Gastrocnemius medialis (tissue), 4 donors: ENCODE measurements around the gene TAS2R43. TPM values are rescaled to one million over a fixed set of nuclear protein-coding genes. Genes with fewer than 3 reads are reported as not detected.
"Not testable (repeated sequence)": the region's sequence is repeated elsewhere in the genome, so short reads cannot be mapped to it uniquely, and the experiment has no call there.

Source experiments
- ATAC-seq, 2 donors: fragments of 150-250 bp; one replicate each; pipeline ENCODE4 v1.9.1; 2016
- DNase-seq, 2 donors: peaks; one replicate each; pipeline ENCODE4 v3.0.0-alpha.2; 2019
- H3K27ac ChIP-seq, 4 donors: fragments of 200-600 bp; sonication (generic); 1 replicate in 1 of 4; 2 replicates in 3 of 4; pipeline ENCODE4 v1.5.1; 2016 to 2018; ENCODE audit warnings: mild to moderate bottlenecking in 2 of 4, moderate library complexity in 1 of 4
- H3K27me3 ChIP-seq, 3 donors: fragments of 200-600 bp; sonication (generic) in 2 of 3; 1 replicate in 1 of 3; 2 replicates in 2 of 3; pipeline versions ENCODE4 v1.5.1 to v1.6.0; 2016 to 2019; ENCODE audit warnings: mild to moderate bottlenecking in 1 of 3, moderate library complexity in 1 of 3
- H3K36me3 ChIP-seq, 2 donors: fragments of 200-600 bp; sonication (generic) in 1 of 2; one replicate each; pipeline ENCODE4 v1.5.1; 2017 to 2018
- H3K4me1 ChIP-seq, 2 donors: fragments of 200-600 bp; sonication (generic) in 1 of 2; one replicate each; pipeline ENCODE4 v1.5.1; 2016 to 2017; ENCODE audit warnings: mild to moderate bottlenecking in 2 of 2
- H3K4me3 ChIP-seq, 4 donors: fragments of 200-600 bp; sonication (generic) in 3 of 4; 1 replicate in 1 of 4; 2 replicates in 3 of 4; pipeline ENCODE4 v1.5.1; 2016 to 2019; ENCODE audit warnings: mild to moderate bottlenecking in 2 of 4
- H3K9me3 ChIP-seq, 3 donors: fragments of 200-600 bp; sonication (generic) in 2 of 3; 1 replicate in 1 of 3; 2 replicates in 2 of 3; pipeline ENCODE4 v1.5.1; 2016 to 2019
- POLR2A ChIP-seq, 2 donors: fragments of 450-650 bp; IDR thresholded peaks; one replicate each; pipeline ENCODE4 v1.6.1; 2017; ENCODE audit warnings: antibody characterized with exemption in 2 of 2, mild to moderate bottlenecking in 2 of 2, moderate library complexity in 2 of 2
- in situ Hi-C, 4 donors: fragments of 200-750 bp; cut with MboI; loops; one replicate each; pipeline versions ENCODE4 v1.15.0 to v1.8.0; 2017; ENCODE audit warnings: low sequenced_read_pairs in 4 of 4
- intact Hi-C: fragments of 100-400 bp; cut with DNase I; formaldehyde crosslinking; loops from one replicate; pipeline ENCODE4 v1.15.1; 2023; ENCODE audit warnings: low total_unique reads
- total RNA-seq, 4 donors: library from RNA; depleted of rRNA; stranded (reverse); fragments of >200 nt; gene quantifications; one replicate each; pipeline versions ENCODE4 v1.1.0 to v1.2.3, GENCODE V29; 2016
- TF ChIP-seq, protein P1 (sequence below), 5 experiments: fragments of 450-650 bp in 3 of 5; fragments of 200-600 bp in 2 of 5; sonication (generic) in 2 of 5; IDR thresholded peaks in 4 of 5; conservative IDR thresholded peaks in 1 of 5; 1 replicate in 4 of 5; 2 replicates in 1 of 5; pipeline ENCODE4 v1.5.1; 2016 to 2019; ENCODE audit warnings: antibody characterized with exemption in 5 of 5, mild to moderate bottlenecking in 3 of 5, moderate library complexity in 3 of 5

The TAS2R43 gene
- total RNA-seq, 4 donors from 2014 or later: 2.8 TPM; not detected in 3

DNA sequence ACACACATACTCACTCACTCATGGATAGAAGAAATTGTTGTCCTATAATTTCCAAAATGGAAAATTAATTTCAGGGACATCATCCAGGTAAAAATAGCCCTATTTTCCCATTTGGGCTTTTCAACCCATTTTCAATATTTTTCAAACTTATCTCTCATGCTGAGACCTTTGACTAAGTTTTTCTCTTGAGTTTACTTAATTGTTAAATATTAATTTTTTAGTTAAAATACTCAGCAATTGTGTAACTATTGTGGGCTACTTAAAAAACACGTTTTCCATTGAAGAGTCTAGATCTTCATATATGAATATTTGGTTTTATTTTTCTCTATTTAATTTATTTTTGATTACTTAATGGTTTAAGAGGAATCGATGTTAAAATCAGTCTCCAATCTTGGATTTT lies 14.2 kb upstream of the TAS2R43 start:
- DNase-seq (no peak), ATAC-seq (no peak)
- no peaks in the 10 kb centered on the region for H3K27me3 ChIP-seq
- no peaks in the 10 kb centered on the region for H3K4me1 ChIP-seq
- H3K27ac ChIP-seq: no peak overlapping the region
- in situ Hi-C loops (no loop called here), intact Hi-C loops (no loop called here)
- TF ChIP-seq POLR2A (IDR thresholded peaks at IDR 0.05): no peak
- TF ChIP-seq, protein P1, sequence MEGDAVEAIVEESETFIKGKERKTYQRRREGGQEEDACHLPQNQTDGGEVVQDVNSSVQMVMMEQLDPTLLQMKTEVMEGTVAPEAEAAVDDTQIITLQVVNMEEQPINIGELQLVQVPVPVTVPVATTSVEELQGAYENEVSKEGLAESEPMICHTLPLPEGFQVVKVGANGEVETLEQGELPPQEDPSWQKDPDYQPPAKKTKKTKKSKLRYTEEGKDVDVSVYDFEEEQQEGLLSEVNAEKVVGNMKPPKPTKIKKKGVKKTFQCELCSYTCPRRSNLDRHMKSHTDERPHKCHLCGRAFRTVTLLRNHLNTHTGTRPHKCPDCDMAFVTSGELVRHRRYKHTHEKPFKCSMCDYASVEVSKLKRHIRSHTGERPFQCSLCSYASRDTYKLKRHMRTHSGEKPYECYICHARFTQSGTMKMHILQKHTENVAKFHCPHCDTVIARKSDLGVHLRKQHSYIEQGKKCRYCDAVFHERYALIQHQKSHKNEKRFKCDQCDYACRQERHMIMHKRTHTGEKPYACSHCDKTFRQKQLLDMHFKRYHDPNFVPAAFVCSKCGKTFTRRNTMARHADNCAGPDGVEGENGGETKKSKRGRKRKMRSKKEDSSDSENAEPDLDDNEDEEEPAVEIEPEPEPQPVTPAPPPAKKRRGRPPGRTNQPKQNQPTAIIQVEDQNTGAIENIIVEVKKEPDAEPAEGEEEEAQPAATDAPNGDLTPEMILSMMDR (IDR thresholded peaks at IDR 0.05 in 4 of 5, conservative IDR thresholded peaks at IDR 0.05 in 1 of 5): no peak
- no peaks in the 10 kb centered on the region for H3K36me3 ChIP-seq
- H3K9me3 ChIP-seq: no peaks in the 10 kb centered on the region
- no peak overlapping the region for H3K4me3 ChIP-seq

DNA sequence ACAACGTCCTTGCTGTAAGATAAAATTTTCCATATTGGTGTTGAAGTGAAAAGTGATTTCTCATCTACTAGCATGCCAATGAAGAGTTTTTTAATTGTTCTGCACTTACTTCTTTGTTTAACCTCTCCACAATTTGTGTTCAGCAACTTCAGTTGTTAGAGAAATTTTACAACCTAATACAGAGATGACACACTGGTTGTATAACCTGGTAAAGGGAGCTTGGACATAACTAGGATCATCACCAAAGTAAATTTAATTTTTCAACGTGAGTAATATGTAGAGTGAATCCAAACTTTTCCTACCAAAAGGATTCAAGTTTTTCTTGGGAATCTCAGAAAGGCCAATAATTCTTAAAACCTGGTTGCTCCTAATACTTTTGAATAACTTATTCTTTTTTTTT lies 13.4 kb upstream of the TAS2R43 start:
- Histone ChIP-seq H3K9me3 (no peaks in the 10 kb centered on the region), H3K4me1 (no peaks in the 10 kb centered on the region), H3K27me3 (no peaks in the 10 kb centered on the region), H3K27ac (no peak overlapping the region), H3K4me3 (no peak overlapping the region), H3K36me3 (no peaks in the 10 kb centered on the region)
- intact Hi-C loops (no loop called here), in situ Hi-C loops (no loop called here)
- TF ChIP-seq, protein P1 (IDR thresholded peaks at IDR 0.05 in 4 of 5, conservative IDR thresholded peaks at IDR 0.05 in 1 of 5): no peak
- no peak for TF ChIP-seq POLR2A (IDR thresholded peaks at IDR 0.05)
- no peak for ATAC-seq
- DNase-seq: no peak

DNA sequence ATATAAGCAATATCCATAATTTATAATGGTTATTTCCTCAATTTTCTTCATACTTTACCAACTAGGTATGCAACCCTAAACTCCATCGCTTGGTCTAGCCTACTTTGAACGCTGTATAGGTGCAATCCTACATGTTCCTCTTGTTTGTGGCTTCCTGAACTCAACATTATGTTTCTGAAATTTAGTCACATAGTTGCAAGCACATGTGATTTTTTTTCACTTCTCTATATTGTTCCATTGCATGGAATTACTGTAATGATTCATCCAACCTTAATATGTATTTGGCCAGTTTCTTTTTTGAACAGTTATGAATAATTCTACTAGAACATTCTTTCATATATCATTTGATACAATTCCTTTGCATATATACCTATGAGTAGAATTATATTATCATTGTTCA lies 2.8 kb upstream of the TAS2R43 start:
- H3K27ac ChIP-seq, ATAC-seq, H3K9me3 ChIP-seq, intact Hi-C loops, H3K36me3 ChIP-seq, DNase-seq, H3K4me3 ChIP-seq, H3K4me1 ChIP-seq, H3K27me3 ChIP-seq, in situ Hi-C loops: not testable (repeated sequence)

DNA sequence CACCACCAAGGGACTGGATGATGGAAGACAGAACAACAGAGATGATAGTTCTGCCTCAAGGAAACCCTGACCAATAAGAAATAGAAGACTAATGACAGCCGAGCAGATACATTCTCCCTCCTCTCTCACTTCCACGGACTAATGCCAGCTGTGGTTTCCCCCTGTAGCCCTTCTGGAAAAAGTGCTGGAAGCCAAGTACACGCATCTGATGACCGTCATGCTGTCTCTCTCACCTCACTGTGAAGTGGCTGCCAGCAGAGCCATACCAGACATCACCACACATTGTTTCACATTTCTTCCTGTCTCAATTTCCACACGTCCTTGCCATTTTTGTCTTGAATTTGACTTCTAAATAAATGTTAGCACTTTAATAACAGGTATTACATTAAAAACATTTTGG lies 2.9 kb downstream of the TAS2R43 start:
- DNase-seq (no peak), ATAC-seq (no peak)
- no peaks in the 10 kb centered on the region for H3K36me3 ChIP-seq
- intact Hi-C loops: no loop called here
- H3K4me3 ChIP-seq: no peak overlapping the region
- H3K9me3 ChIP-seq: no peaks in the 10 kb centered on the region
- H3K4me1 ChIP-seq: no peaks in the 10 kb centered on the region
- H3K27me3 ChIP-seq: no peaks in the 10 kb centered on the region
- in situ Hi-C loops: no loop called here
- H3K27ac ChIP-seq: no peak overlapping the region
- TF ChIP-seq, protein P1 (IDR thresholded peaks at IDR 0.05 in 4 of 5, conservative IDR thresholded peaks at IDR 0.05 in 1 of 5): no peak
- no peak for TF ChIP-seq POLR2A (IDR thresholded peaks at IDR 0.05)

DNA sequence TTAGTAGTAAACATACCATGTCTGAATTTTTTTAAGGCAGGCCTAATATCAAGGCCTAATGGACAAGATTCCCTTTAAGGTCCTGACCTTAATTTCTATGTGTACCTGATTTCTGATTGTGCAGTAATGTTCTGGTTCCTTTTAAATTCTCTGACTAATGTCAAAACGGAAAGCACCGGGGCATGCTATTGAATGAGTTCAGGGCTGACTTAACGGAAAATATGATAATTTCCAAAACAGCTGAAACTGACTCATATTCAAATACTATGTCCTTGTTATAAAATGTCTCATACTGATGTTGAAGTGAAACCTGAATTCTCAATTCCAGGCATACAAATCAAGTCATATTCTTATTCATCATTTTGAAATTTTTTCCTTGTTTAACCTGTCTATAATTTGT lies 6.7 kb downstream of the TAS2R43 start:
- Histone ChIP-seq H3K36me3 (no peaks in the 10 kb centered on the region), H3K27ac (no peak overlapping the region), H3K4me3 (no peak overlapping the region), H3K9me3 (peaks cover 0 to 8% (median 0%) of the 10 kb centered on the region in 3 donors), H3K27me3 (no peaks in the 10 kb centered on the region), H3K4me1 (no peaks in the 10 kb centered on the region)
- intact Hi-C loops (no loop called here), in situ Hi-C loops (no loop called here)
- ATAC-seq (no peak), DNase-seq (no peak)
- no peak for TF ChIP-seq POLR2A (IDR thresholded peaks at IDR 0.05)
- TF ChIP-seq, protein P1 (IDR thresholded peaks at IDR 0.05 in 4 of 5, conservative IDR thresholded peaks at IDR 0.05 in 1 of 5): no peak
